Neutrophil (primary cell): Measurements from ENCODE around the gene TAF6.
A peak's percentile ranks its signal among the peaks of the same experiment; 100 is the strongest.

Experiments used
- H3K27ac ChIP-seq: fragments of 200-600 bp; sonication (generic); 2 replicates; pipeline ENCODE4 v1.5.1; 2016; ENCODE audit warnings: mild to moderate bottlenecking, moderate library complexity
- H3K27me3 ChIP-seq: fragments of 200-600 bp; sonication (generic); 2 replicates; pipeline ENCODE4 v1.6.0; 2016; ENCODE audit warnings: mild to moderate bottlenecking
- H3K36me3 ChIP-seq: fragments of 200-600 bp; sonication (generic); 2 replicates; pipeline ENCODE4 v1.5.1; 2017
- H3K4me1 ChIP-seq, 2 experiments: fragments of 200-600 bp in 1 of 2; sonication (generic) in 1 of 2; 1 replicate in 1 of 2; 2 replicates in 1 of 2; pipeline versions ENCODE4 v1.5.1 to v1.6.1; 2013 to 2016; ENCODE audit warnings: low read depth in 1 of 2, low read length in 1 of 2, mild to moderate bottlenecking in 1 of 2, moderate library complexity in 1 of 2; ENCODE audit not compliant: control insufficient read depth in 1 of 2, insufficient read depth in 1 of 2
- H3K4me3 ChIP-seq, 2 experiments: fragments of 200-600 bp in 1 of 2; sonication (generic) in 1 of 2; 1 replicate in 1 of 2; 2 replicates in 1 of 2; pipeline ENCODE4 v1.5.1; 2013 to 2016; ENCODE audit warnings: low read depth in 1 of 2, low read length in 1 of 2, mild to moderate bottlenecking in 1 of 2, moderate library complexity in 1 of 2
- H3K9me3 ChIP-seq: fragments of 200-600 bp; sonication (generic); 2 replicates; pipeline ENCODE4 v1.5.1; 2016
- TF ChIP-seq, protein P1 (sequence below): fragments of 200-600 bp; sonication (generic); IDR thresholded peaks from 2 replicates; pipeline ENCODE4 v1.5.1; 2016; ENCODE audit warnings: antibody characterized with exemption

The TAF6 gene

DNA sequence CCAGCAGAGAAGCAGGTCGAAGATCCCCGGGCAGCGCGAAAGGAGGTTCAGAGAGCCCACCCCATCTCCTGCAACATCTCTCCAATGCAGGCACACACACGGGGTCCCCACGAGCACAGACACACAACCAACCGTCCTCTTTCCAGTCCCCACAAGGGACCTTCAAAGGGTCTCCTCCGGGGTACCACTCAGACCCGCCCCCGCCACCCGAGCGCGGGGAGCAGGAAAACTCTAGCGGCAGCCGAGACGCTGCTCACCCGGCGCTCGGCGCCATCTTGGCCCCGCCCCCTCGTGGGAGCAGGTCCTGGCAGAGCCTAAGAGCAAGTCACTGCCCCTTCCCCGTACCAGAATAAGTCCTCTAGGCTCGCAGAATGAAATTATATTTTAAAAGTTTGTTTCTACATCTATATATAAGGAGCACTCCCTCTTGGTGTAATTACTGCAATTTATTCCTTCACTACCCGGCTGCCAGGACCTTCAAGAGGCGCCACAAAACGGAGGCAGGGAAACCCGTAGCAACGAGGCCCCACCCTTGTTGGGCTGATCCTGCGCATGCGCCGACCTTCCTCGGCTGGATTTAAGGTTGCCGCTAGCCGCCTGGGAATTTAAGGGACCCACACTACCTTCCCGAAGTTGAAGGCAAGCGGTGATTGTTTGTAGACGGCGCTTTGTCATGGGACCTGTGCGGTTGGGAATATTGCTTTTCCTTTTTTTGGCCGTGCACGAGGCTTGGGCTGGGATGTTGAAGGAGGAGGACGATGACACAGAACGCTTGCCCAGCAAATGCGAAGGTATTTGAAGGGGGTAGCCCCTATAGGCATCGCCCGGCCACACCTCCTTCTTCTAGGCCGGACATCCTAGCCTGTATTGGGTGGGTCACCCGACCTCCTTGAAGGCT is at the start of gene TAF6, which contains the start of gene CNPY4:
TSS of gene TAF6 (minus strand) at position 287 of the 898 bp plus-strand sequence. CDS start 5,149 bp downstream, outside the sequence.
TSS of gene CNPY4 (plus strand) at position 563 of the 898 bp plus-strand sequence. CDS start at position 674, 111 bp downstream.
- TF ChIP-seq, protein P1, sequence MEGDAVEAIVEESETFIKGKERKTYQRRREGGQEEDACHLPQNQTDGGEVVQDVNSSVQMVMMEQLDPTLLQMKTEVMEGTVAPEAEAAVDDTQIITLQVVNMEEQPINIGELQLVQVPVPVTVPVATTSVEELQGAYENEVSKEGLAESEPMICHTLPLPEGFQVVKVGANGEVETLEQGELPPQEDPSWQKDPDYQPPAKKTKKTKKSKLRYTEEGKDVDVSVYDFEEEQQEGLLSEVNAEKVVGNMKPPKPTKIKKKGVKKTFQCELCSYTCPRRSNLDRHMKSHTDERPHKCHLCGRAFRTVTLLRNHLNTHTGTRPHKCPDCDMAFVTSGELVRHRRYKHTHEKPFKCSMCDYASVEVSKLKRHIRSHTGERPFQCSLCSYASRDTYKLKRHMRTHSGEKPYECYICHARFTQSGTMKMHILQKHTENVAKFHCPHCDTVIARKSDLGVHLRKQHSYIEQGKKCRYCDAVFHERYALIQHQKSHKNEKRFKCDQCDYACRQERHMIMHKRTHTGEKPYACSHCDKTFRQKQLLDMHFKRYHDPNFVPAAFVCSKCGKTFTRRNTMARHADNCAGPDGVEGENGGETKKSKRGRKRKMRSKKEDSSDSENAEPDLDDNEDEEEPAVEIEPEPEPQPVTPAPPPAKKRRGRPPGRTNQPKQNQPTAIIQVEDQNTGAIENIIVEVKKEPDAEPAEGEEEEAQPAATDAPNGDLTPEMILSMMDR: peak; percentile 78
- no peaks in the 10 kb centered on the region for H3K36me3 ChIP-seq
- no peaks in the 10 kb centered on the region for H3K9me3 ChIP-seq
- peak within 1 kb of the TSS; percentile 88 for H3K27ac ChIP-seq
- no peaks in the 10 kb centered on the region for H3K27me3 ChIP-seq
- peaks cover 25 to 26% of the 10 kb centered on the region in 2 experiments for H3K4me1 ChIP-seq
- H3K4me3 ChIP-seq: peak within 1 kb of the TSS; percentile 83 to 86

- H3K27me3 ChIP-seq: peaks cover 100% of the 10 kb centered on the region
- H3K27ac ChIP-seq: no peak overlapping the region
- no peaks in the 10 kb centered on the region for H3K9me3 ChIP-seq
- TF ChIP-seq, protein P1: no peak
- no peaks in the 10 kb centered on the region for H3K36me3 ChIP-seq
- H3K4me1 ChIP-seq: peaks cover 20 to 35% of the 10 kb centered on the region in 2 experiments
- peak overlapping the region; percentile 17 to 52 for H3K4me3 ChIP-seq
Observed at GRCh38 chr7:100167912-100168323, 48.8 kb upstream of the TAF6 start.

DNA sequence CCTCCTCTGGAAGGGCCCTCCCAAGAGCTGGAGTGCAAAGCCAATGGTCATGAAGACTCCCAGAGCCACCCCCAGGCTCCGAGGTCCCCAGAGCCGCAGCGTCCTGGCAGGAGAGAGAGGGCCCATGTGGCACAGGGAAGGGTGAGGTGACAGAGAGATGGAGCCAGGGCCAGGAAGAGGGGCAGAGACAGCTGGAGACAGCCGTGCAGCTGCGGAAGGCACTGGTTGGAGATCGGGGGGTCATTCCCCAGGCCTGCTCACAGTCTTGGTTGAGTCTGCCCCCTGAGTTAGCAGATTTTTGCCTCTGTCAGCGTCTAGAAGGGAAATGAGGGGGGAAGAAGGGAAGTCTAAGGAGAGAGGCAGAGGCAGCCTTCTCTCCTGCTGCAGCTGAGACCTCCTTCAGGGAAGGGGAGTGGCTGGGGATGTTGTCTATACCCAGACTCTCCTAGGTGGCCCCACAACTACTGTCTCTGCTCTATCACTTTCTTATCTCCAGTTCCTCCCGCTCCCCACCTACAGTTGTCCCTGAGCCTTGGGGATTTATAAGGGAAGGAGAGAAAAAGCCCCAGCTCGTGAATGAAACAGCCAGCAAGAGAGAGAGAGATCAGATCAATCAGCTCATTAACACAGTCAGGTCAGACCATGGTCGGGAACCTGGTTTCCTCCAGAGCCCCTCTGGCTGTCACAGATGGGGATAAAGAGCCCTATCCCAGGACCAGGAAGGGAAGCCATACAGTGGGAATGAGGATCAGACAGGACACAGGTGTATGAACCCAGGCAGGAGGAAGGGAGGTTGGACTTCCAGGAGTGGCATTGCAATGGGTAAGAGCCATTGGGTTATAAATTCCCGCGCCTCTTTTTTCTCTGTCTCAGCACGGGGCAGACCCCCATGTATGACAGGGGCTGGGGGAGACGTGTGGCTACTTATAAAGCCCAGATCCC is 48.1 kb upstream of the TAF6 start:
- Histone ChIP-seq H3K27ac (no peak overlapping the region), H3K4me1 (peaks cover 20 to 35% of the 10 kb centered on the region in 2 experiments), H3K27me3 (peaks cover 98% of the 10 kb centered on the region), H3K9me3 (no peaks in the 10 kb centered on the region), H3K4me3 (peak overlapping the region; percentile 17 to 52), H3K36me3 (no peaks in the 10 kb centered on the region)
- TF ChIP-seq, protein P1: no peak

GRCh38 chr7:100166317-100166940 is 47.3 kb upstream of the TAF6 start:
- Histone ChIP-seq H3K27ac (no peak overlapping the region), H3K9me3 (no peaks in the 10 kb centered on the region), H3K36me3 (no peaks in the 10 kb centered on the region), H3K27me3 (peaks cover 90% of the 10 kb centered on the region), H3K4me3 (no peak overlapping the region), H3K4me1 (peaks cover 20 to 28% of the 10 kb centered on the region in 2 experiments)
- TF ChIP-seq, protein P1: no peak

DNA sequence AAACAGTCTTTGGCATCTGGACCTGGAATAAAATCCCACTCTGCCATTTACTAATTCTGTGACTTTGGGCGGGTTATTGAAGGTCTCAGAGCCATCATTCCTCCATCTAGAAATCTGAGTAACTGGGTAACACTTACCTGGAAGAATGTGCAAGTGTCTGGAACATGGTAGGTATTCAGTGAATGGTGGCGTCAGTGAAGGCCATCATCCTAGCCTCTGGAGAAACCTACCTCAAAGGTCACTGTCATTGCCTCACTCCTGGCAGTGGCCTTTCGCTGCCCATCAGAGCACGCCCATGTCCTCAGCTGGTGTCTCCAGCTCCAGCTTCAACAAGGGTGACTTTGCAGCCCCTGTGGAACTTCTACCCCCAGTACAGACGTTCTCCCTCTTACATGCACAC is 44.7 kb upstream of the TAF6 start:
- Histone ChIP-seq H3K27me3 (peaks cover 64% of the 10 kb centered on the region), H3K4me1 (peaks cover 21 to 27% of the 10 kb centered on the region in 2 experiments), H3K9me3 (no peaks in the 10 kb centered on the region), H3K4me3 (no peak overlapping the region), H3K36me3 (no peaks in the 10 kb centered on the region), H3K27ac (no peak overlapping the region)
- TF ChIP-seq, protein P1: no peak
